GM19324 (cell line): Measurements from ENCODE around the gene NAALADL2.

Source experiments
- ATAC-seq: cut with Tn5 transposase; IDR thresholded peaks from one replicate; pipeline ENCODE4 v1.9.1; 2021; ENCODE audit warnings: mild to moderate bottlenecking, moderate library complexity; ENCODE audit not compliant: unreplicated experiment, low FRiP score

NAALADL2 gene

GRCh38 chr3:174859114-174859735 lies at the start of gene NAALADL2:
NAALADL2 (plus strand) TSS chr3:174859334.
- no peak for ATAC-seq

- no peak for ATAC-seq
Measured at GRCh38 chr3:174810254-174810653, 48.9 kb upstream of the NAALADL2 start.

GRCh38 chr3:174812172-174812862 lies 46.8 kb upstream of the NAALADL2 start:
- ATAC-seq, result no peak

DNA sequence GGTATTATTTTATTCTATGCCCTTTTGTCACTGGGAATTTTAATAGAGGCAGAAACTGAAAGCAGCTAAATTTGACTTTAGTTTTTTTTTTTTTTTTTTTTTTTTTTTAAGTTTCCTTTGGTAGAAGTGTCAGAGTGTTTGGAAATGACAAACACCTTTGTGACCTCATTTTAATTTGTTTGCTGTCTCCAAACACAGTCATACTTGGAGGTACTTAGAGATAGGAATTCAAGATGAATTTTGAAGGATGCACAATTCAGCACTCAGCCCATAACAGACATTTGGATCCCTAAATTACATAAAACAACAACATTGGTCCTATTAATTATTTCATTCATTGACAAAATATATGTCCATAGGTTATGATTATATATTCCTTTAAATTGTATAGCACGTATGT lies 43.4 kb upstream of the NAALADL2 start:
- no peak for ATAC-seq

GRCh38 chr3:174820885-174821284 lies 38.2 kb upstream of the NAALADL2 start:
- ATAC-seq, result no peak

DNA sequence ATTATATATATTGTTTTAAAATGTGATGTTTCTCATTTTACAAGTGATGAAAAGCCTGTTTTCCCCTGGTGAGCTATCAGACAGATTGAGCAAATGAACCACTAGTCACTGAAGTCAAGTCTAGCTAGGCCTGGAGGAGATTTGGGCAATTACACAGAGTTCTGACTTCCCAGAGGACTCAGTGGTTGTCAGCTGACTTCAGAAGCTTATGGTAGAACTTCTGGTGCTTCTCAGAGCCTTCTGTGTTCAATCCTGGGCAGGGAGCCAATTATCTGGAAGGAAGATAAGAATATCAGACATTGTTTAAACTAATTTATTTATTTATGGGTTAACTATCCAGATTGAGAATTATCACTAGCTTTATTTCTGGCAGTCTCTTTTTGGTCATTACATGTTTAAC lies 37.7 kb upstream of the NAALADL2 start:
- no peak for ATAC-seq

GRCh38 chr3:174822320-174822719 lies 36.8 kb upstream of the NAALADL2 start:
- no peak for ATAC-seq

DNA sequence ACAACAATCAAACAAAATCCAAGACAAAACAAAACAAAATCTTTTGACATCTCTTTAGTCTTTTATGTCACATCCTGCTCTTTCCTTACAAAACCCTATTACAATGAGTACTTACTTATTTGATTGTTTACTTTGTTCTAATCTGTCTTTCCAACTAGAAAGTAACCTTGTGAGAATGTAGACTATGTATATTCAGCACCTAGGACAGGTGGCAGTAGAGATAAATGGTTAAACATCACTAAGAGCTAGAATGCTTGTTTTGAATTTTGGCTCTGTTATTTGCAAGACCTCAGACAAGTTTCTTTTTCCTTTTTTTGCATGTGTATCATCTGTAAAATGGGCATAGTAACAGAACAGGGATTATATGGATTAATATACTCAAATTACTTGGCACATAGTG lies 33.1 kb upstream of the NAALADL2 start:
- ATAC-seq, result no peak

DNA sequence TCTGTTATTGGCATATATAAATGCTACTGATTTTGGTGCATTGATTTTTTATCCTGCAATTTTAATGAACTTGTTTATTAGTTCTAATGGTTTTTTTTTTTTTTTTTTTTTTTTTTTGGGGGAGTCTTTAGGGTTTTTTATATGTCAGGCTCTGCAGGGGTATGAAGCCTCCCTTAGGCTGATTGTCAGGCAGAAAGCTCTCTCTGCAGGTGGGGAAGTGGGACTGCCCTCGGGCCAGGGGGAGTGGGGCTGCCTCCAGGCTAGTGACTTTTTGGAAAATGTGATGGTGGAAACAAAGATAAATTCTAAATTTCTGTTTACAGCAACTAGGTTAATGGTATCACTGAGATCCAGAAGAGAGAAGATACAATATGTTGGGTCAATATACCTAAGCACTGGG lies 14.4 kb upstream of the NAALADL2 start:
- no peak for ATAC-seq

- ATAC-seq, result no peak
Measured at GRCh38 chr3:174846055-174846454, 13.1 kb upstream of the NAALADL2 start.

GRCh38 chr3:174854987-174855386 lies 4.1 kb upstream of the NAALADL2 start:
- ATAC-seq, result no peak

DNA sequence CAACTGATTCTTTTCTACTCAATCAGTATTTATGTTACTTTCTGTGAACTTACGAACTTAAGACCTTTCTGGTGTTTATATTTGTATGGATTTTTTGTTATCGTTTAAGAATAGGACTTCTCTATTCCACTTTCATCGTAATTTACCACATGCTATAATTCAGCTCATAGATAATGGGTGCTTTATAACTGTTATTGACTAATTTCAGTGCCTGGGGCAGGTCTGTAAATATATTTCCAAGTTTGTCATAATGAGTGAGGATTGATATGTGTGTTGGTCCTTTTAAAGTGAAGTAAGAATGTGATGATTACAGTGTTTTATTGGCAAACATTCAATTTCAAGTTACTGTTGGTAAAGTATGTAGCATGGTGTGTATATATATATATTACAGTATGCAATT lies 1.8 kb upstream of the NAALADL2 start:
- no peak for ATAC-seq

DNA sequence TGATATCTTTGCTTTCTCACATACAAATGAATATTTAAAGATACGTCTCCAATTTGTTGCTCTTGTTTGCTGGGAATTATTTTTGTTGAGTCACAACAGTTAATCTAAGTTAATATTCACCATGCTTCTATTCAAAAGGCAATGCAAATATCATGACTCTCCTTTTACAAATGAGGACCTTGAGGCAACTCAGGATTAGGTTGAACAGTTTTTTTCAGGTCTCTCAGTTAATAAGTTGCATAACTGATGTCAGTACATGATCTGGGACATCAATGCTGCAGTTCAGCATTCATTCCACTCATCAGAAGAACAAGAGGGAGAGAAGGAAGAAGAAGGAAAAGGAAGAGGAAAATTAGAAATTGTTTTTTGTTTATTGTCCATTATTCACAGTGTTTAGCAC lies 781 bp upstream of the NAALADL2 start:
- no peak for ATAC-seq

- ATAC-seq, result no peak
Measured at GRCh38 chr3:174859756-174860155, 622 bp downstream of the NAALADL2 start.

GRCh38 chr3:174862101-174862500 lies 3.0 kb downstream of the NAALADL2 start:
- ATAC-seq, result no peak

GRCh38 chr3:174862666-174863065 lies 3.5 kb downstream of the NAALADL2 start:
- no peak for ATAC-seq

GRCh38 chr3:174863488-174863887 lies 4.4 kb downstream of the NAALADL2 start:
- no peak for ATAC-seq

DNA sequence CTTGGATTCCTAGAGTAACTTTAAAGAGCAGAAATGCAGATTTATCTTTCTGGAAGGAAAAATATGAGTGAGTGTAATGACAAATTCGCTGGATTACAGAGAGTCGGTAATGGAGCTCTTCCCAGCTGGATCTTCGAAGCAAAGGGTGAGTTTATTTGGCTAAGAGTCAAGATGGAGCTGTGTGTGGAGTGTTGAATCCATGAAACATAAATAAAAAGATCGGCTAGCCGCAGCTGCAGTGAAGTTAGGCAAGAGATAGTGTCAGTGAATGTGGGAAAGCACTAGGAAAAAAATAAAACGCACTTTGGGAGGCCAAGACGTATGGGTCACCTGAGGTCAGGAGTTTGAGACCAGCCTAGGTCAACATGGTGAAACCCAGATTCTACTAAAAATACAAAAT lies 10.3 kb downstream of the NAALADL2 start:
- ATAC-seq, result no peak

DNA sequence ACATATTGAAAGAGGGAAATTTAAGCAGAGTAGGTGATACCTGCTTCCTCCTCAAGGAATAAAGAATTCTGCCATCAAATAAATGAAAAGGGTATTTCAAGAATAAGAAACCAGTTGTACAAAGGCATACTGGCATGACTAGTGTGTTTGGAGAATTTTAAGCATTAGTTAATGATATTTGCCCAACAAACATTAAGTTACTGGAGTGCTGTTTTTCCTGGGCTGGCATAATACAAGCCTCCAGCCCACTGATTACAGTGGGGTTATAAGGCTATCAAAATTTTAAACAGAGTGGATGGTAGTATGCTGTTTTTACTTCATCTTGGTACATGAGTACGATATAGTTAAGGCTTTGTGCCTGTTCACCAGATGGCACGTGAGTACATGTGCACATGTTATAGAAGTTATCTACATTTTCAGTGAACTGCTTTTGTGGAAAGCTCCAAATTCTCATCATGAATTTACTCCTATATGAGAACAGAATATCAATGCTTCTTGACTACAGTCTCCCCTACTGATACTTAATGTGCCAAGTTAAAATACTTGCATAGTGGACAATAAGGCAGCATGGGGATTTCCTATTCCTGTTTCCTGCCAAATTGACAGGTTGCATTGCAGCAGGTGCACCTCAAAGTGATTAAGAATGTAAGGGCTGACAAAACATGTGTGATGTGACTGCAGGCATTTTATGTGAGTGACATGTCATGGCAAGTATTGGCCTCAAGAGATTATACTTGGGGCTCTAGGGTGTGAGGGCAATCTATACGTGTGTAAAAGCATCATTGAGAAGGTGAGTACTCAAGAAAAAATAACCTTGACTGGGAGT lies 14.9 kb downstream of the NAALADL2 start:
- no peak for ATAC-seq

DNA sequence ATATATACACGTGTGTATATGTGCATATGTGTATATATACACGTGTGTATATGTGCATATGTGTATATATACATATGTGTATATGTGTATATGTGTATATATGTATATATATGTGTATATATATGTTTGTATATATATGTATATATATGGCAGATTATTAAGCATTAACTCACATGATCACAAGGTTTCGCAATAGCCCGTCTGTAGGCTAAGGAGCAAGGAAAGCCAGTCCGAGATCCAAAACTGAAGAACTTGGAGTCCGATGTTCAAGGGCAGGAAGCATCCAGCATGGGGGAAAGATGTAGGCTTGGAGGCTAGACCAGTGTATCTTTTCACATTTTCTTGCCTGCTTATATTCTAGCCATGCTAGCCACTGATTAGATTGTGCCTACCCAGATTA lies 23.7 kb downstream of the NAALADL2 start:
- no peak for ATAC-seq

DNA sequence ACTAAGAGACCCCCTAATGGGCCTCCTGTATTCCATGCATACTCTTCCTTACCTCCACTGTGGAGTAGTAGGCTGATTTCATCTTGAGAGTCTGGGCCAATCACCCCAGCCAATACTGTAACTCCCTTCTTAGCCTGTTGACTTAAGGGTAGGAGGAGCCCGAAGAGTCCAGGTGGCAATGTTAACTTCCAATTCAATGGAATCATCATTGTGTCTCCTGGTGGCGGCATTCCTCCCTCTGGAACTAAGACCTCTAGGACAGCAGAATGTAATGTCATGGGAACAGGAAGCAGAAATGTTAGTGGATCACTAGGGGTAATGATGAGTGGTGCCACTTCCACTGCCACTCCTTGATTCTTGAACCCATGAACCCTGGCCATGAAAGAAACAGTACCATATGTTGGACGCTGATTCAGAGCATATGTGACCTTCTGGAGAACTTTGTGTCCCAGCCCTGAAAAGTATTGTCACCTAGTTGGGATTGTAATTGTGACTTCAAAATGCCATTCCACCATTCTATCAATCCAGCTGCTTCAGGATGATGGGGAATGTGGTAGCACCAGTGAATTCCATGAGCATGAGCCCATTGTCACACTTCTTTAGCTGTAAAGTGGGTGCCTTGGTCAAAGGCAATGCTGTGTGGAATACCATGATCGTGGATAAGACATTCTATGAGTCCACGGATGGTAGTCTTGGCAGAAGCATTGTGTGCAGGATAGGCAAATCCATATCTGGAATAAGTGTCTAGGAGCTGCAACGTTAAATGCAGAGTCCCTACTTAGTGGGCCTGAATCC lies 24.9 kb downstream of the NAALADL2 start:
- ATAC-seq, result no peak
